Choroid plexus epithelial cell (primary cell): ENCODE results near the gene TEX29.

Experiments
- DNase-seq: peaks from one replicate; pipeline ENCODE4 v3.0.0-alpha.2; 2010; ENCODE audit warnings: low read depth
- H3K4me3 ChIP-seq: 2 replicates; pipeline ENCODE4 v1.5.1; 2011; ENCODE audit warnings: low read depth, mild to moderate bottlenecking, control low read depth, low read length, moderate library complexity
- TF ChIP-seq, protein P1 (sequence below): conservative IDR thresholded peaks from 2 replicates; pipeline ENCODE4 v1.5.1; 2011; ENCODE audit warnings: low read depth, mild to moderate bottlenecking, control low read depth, inconsistent platforms, low read length, moderate library complexity

TEX29 gene

DNA sequence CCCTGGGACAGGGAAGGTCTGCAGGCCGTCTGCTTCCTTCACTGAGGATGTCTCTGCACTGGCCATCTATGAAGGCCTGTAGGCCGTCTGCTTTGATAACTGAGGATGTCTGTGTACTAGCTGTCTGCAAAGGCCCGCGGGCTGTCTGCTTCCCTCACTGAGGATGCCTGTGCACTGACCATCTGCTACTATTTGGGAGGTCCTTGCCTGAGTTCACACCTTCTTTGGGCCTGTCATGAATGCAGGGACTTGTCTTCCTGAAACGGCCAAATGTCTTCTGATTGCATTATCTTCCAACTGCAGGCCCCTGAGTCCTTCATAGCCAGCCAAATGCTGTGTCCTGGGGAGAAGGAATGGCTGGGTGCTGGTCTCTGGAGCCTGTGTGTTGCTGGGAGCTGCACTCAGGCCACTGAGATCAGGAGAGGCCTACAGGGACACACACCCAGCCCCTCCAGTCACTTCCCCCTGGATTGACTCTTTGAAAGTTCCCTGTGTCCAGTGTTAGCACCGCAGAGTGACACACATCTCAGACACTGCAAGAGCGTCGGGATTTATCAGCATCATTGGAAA lies 72.9 kb downstream of the TEX29 start:
- TF ChIP-seq, protein P1, sequence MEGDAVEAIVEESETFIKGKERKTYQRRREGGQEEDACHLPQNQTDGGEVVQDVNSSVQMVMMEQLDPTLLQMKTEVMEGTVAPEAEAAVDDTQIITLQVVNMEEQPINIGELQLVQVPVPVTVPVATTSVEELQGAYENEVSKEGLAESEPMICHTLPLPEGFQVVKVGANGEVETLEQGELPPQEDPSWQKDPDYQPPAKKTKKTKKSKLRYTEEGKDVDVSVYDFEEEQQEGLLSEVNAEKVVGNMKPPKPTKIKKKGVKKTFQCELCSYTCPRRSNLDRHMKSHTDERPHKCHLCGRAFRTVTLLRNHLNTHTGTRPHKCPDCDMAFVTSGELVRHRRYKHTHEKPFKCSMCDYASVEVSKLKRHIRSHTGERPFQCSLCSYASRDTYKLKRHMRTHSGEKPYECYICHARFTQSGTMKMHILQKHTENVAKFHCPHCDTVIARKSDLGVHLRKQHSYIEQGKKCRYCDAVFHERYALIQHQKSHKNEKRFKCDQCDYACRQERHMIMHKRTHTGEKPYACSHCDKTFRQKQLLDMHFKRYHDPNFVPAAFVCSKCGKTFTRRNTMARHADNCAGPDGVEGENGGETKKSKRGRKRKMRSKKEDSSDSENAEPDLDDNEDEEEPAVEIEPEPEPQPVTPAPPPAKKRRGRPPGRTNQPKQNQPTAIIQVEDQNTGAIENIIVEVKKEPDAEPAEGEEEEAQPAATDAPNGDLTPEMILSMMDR: no peak
- no peak for DNase-seq
- H3K4me3 ChIP-seq: no peak overlapping the region
